Colonic mucosa (tissue), 4 donors: ENCODE results near the gene LSM14A. TPM values are rescaled to one million over a fixed set of nuclear protein-coding genes. Genes with fewer than 3 reads are reported as not detected.

Source experiments
- DNase-seq: peaks from one replicate; pipeline ENCODE4 v3.0.0-alpha.2; 2020
- H3K27ac ChIP-seq: fragments of 200-600 bp; one replicate; pipeline ENCODE4 v1.8.0; 2021
- H3K27me3 ChIP-seq: fragments of 200-600 bp; one replicate; pipeline ENCODE4 v1.8.0; 2021
- H3K36me3 ChIP-seq: fragments of 200-600 bp; one replicate; pipeline ENCODE4 v1.8.0; 2021
- H3K4me1 ChIP-seq: fragments of 200-600 bp; one replicate; pipeline ENCODE4 v1.8.0; 2021; ENCODE audit warnings: mild to moderate bottlenecking
- H3K4me3 ChIP-seq: fragments of 200-600 bp; one replicate; pipeline ENCODE4 v1.8.0; 2021
- H3K9ac ChIP-seq, 2 donors: one replicate each; pipeline ENCODE4 v1.7.0; 2013; ENCODE audit warnings: control low read depth in 2 of 2, low read depth in 2 of 2, low read length in 2 of 2
- H3K9me3 ChIP-seq: fragments of 200-600 bp; one replicate; pipeline ENCODE4 v1.8.0; 2021
- CTCF ChIP-seq: fragments of 200-600 bp; IDR thresholded peaks from one replicate; pipeline ENCODE4 v1.8.0; 2022; ENCODE audit warnings: antibody characterized with exemption, mild to moderate bottlenecking
- intact Hi-C: fragments of 100-400 bp; cut with DNase I; formaldehyde crosslinking; loops from one replicate; pipeline ENCODE4 v1.14.1; 2022
- total RNA-seq, 2 donors: library from RNA; stranded (reverse); fragmentation: NEBNext Ultra II Directional in 1 of 2; extraction: Animal tissue kit (Norgen Biotek cat#: 25700) in 1 of 2; gene quantifications; one replicate each; pipeline ENCODE4 v1.2.1, GENCODE V29; 2021
- donor health status: healthy.
- donor health status: DM: no; HTN: no; CAD: no.
- donor health status: DM: no; HTN: no; CAD: no.

LSM14A gene
- 100 to 1,000 TPM in 1 of 2 donors, 10 to 100 TPM in 1; 80.5 to 105 TPM for total RNA-seq

DNA sequence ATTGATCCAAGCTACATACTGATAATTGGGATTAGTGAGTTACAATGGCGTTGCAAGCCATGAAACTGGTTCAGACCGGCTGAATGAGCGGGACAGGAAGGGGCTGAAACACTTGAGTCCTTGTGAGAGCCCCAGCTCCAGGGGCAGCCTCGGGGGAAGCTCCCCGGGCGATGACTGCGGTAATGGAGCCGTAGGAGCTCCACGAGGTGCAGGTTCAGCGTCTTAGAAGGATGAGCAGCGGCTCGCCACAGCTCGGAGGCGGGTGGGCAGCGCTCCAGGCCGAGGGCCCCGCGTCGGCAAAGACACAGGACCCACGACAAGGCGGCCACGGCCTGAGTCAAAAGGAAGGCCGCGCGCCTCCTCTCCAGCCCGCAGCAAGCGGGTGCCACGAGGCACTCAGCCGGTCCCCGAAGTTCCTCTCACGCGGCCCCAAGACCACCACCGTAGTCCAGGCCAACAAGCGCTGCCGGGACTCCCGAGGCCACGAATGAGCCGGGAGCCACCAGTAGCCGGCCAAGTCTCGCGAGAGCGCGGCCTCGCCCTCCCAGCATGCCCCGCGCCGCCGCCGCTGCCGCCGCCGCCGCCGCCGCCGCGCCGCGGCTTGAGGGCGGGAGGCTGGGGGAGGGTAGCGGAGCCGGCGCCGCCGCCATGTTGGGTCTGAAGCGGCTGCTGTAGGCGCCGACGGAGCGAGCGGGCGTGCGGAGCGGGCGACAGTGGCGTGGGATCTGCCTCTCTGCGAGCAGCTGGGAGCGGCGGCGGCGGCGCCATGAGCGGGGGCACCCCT lies at the start of gene LSM14A:
Gene LSM14A, plus strand, starts transcription at position 628 of the 784 bp plus-strand sequence. Its CDS starts 139 bp downstream, at position 767.
- Histone ChIP-seq H3K9ac (peak within 1 kb of the TSS; percentile 98 to 100), H3K4me1 (peaks cover 24% of the 10 kb centered on the region), H3K36me3 (no peaks in the 10 kb centered on the region), H3K9me3 (no peaks in the 10 kb centered on the region), H3K27me3 (no peaks in the 10 kb centered on the region), H3K27ac (peak within 1 kb of the TSS; percentile 99), H3K4me3 (peak within 1 kb of the TSS; percentile 92)
- intact Hi-C loops: no loop called here
- peak; percentile 90 for DNase-seq
- no peak for TF ChIP-seq CTCF

DNA sequence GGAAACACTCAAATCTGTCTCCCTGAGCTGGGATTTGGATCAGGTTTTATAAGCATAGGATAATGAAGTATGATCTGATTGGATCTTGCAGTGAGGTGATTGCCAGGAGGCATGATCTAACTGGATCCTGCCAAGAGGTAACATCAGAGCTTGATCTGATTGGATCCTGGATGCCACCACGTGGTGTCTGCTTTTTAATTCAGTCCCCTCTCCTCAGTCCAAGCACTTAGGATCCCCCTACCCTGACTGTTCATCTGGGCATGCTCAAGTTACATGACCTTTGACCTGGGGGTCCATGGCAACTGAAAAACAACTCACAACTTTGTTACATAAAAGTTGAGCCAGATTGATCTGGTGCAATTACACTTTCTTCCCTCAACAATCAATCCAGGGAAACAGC lies 47.5 kb upstream of the LSM14A start:
- no peak overlapping the region for H3K27ac ChIP-seq
- H3K9me3 ChIP-seq: no peaks in the 10 kb centered on the region
- intact Hi-C loops: no loop called here
- H3K4me1 ChIP-seq: no peaks in the 10 kb centered on the region
- no peaks in the 10 kb centered on the region for H3K36me3 ChIP-seq
- no peak for DNase-seq
- no peaks in the 10 kb centered on the region for H3K27me3 ChIP-seq
- H3K4me3 ChIP-seq: no peak overlapping the region
- H3K9ac ChIP-seq: no peak overlapping the region
- no peak for TF ChIP-seq CTCF

- H3K27me3 ChIP-seq: no peaks in the 10 kb centered on the region
- no peaks in the 10 kb centered on the region for H3K4me1 ChIP-seq
- DNase-seq: no peak
- H3K9me3 ChIP-seq: no peaks in the 10 kb centered on the region
- no peak overlapping the region for H3K4me3 ChIP-seq
- no peaks in the 10 kb centered on the region for H3K36me3 ChIP-seq
- TF ChIP-seq CTCF: no peak
- intact Hi-C loops: no loop called here
- no peak overlapping the region for H3K9ac ChIP-seq
- no peak overlapping the region for H3K27ac ChIP-seq
These were observed 45.3 kb upstream of the LSM14A start for GRCh38 chr19:34126966-34127365.

DNA sequence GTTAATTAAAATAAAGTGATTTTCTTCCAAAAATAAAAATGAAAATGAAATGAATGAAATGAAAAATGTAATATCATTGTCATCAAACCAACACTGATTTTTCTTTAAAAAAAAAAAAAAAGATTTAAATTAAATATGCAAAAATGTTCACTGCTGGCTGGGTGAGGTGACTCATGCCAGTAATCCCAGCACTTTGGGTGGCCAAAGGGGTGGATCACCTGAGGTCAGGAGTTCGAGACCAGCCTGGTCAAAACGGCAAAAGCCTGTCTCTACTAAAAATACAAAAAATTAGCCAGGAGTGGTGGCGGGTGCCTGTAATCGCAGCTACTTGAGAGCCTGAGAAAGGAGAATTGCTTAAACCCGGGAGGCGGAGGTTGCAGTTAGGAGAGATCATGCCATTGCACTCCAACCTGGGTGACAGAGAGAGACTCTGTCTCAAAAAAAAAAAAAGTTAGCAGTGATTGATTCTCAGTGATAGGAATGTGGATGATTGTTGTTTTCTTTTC lies 44.6 kb upstream of the LSM14A start:
- no peak overlapping the region for H3K9ac ChIP-seq
- no peaks in the 10 kb centered on the region for H3K9me3 ChIP-seq
- H3K4me1 ChIP-seq: no peaks in the 10 kb centered on the region
- H3K27me3 ChIP-seq: no peaks in the 10 kb centered on the region
- no peaks in the 10 kb centered on the region for H3K36me3 ChIP-seq
- TF ChIP-seq CTCF: no peak
- DNase-seq: no peak
- no peak overlapping the region for H3K27ac ChIP-seq
- H3K4me3 ChIP-seq: no peak overlapping the region
- intact Hi-C loops: no loop called here

- no peak for TF ChIP-seq CTCF
- Histone ChIP-seq H3K27ac (no peak overlapping the region), H3K4me3 (no peak overlapping the region), H3K4me1 (no peaks in the 10 kb centered on the region), H3K9me3 (no peaks in the 10 kb centered on the region), H3K27me3 (no peaks in the 10 kb centered on the region), H3K36me3 (no peaks in the 10 kb centered on the region), H3K9ac (no peak overlapping the region)
- intact Hi-C loops: no loop called here
- DNase-seq: no peak
These were observed 43.6 kb upstream of the LSM14A start for GRCh38 chr19:34128558-34129250.
